ENCODE measurements around the gene SH3RF2. TPM values are rescaled to one million over a fixed set of nuclear protein-coding genes. Genes with fewer than 3 reads are reported as not detected.

The SH3RF2 gene
- total and polyA plus RNA-seq, 2 of the 13 experiments (the other 11 are each of a cell fraction or from before 2014, with no cell fraction given), result 2.6 to 3.7 TPM

GRCh38 chr5:146016764-146017484 is 80.5 kb downstream of the SH3RF2 start:
- peaks cover 6% of the 10 kb centered on the region; the same call in 1 of the 2 replicates for H3K4me1 ChIP-seq (ENCODE audit: insufficient read depth, low read length)
- peaks cover 4 to 13% of the 10 kb centered on the region in 2 experiments; a peak in 4 of 5 replicates for H3K36me3 ChIP-seq (replicated peaks in 1 of 2; ENCODE audit: control insufficient read depth in 1 of 2, insufficient read depth in 2 of 2, low read length in 2 of 2)
- BruUV-seq (replicated peaks), result no TSS peak
- H4K20me1 ChIP-seq (ENCODE audit: insufficient read depth, low read length), result no peaks in the 10 kb centered on the region
- ChIA-PET POLR2A (no interaction called here), CTCF (ENCODE audit: low intra/inter-chr PET ratio, low total read pairs) (no interaction called here)
- peak; percentile 31 for TF ChIP-seq HNRNPK (IDR thresholded peaks at IDR 0.05; ENCODE audit: low read depth, low read length, poor library complexity, severe bottlenecking)
- TF ChIP-seq SMARCC2 (IDR thresholded peaks at IDR 0.05), result no peak
- H3K4me2 ChIP-seq (ENCODE audit: low read depth, low read length), result no peak overlapping the region
- H3K27ac ChIP-seq (ENCODE audit: extremely low read length, insufficient read depth, low read length), result no peak overlapping the region
- no peak overlapping the region for H3K4me3 ChIP-seq (replicated peaks in 1 of 3; ENCODE audit: insufficient read depth in 1 of 3, low read depth in 2 of 3, low read length in 3 of 3)
- WGBS (ENCODE audit: low lambda C conversion rate), result 98% methylated on average over 4 of the region's 4 CpGs
- H3K9me3 ChIP-seq (ENCODE audit: low read length), result no peaks in the 10 kb centered on the region
- FAIRE-seq (no peak), ATAC-seq (no peak), DNase-seq (ENCODE audit: low spot score) (no peak)
- intact Hi-C loops (cut with micrococcal nuclease; ENCODE audit: unreplicated experiment) (no loop called here), in situ Hi-C loops (cut with HindIII; ENCODE audit: extremely low pct_ligation_motif_present, low pct_unique_long_range_greater_than_20kb) (no loop called here)
- no peak overlapping the region for H2AFZ ChIP-seq (ENCODE audit: low read length)
- H3K27me3 ChIP-seq (ENCODE audit: control insufficient read depth in 1 of 2, insufficient read depth in 2 of 2, low read length in 2 of 2), result no peaks in the 10 kb centered on the region
- no peak overlapping the region for H3K9ac ChIP-seq (ENCODE audit: insufficient read depth, low read depth, low read length)
- no peaks in the 10 kb centered on the region for H3K79me2 ChIP-seq (ENCODE audit: insufficient read depth, low read length)

GRCh38 chr5:146018514-146019375 is 82.4 kb downstream of the SH3RF2 start:
- no peaks in the 10 kb centered on the region for H3K79me2 ChIP-seq (ENCODE audit: insufficient read depth, low read length)
- H4K20me1 ChIP-seq (ENCODE audit: insufficient read depth, low read length), result no peaks in the 10 kb centered on the region
- H3K4me2 ChIP-seq (ENCODE audit: low read depth, low read length), result no peak overlapping the region
- H2AFZ ChIP-seq (ENCODE audit: low read length), result no peak overlapping the region
- H3K9ac ChIP-seq (ENCODE audit: insufficient read depth, low read depth, low read length), result no peak overlapping the region
- no peaks in the 10 kb centered on the region for H3K9me3 ChIP-seq (ENCODE audit: low read length)
- H3K4me3 ChIP-seq (replicated peaks in 1 of 3; ENCODE audit: insufficient read depth in 1 of 3, low read depth in 2 of 3, low read length in 3 of 3), result no peak overlapping the region
- ATAC-seq (no peak), DNase-seq (ENCODE audit: low spot score) (no peak), FAIRE-seq (no peak)
- intact Hi-C loops (cut with micrococcal nuclease; ENCODE audit: unreplicated experiment) (no loop called here), in situ Hi-C loops (cut with HindIII; ENCODE audit: extremely low pct_ligation_motif_present, low pct_unique_long_range_greater_than_20kb) (no loop called here)
- 91% methylated on average over 5 of the region's 5 CpGs for WGBS (ENCODE audit: low lambda C conversion rate)
- H3K4me1 ChIP-seq (ENCODE audit: insufficient read depth, low read length), result peaks cover 6% of the 10 kb centered on the region; the same call in 1 of the 2 replicates
- CTCF ChIA-PET (ENCODE audit: low intra/inter-chr PET ratio, low total read pairs), result no interaction called here
- no TSS peak for BruUV-seq (replicated peaks)
- H3K36me3 ChIP-seq (replicated peaks in 1 of 2; ENCODE audit: control insufficient read depth in 1 of 2, insufficient read depth in 2 of 2, low read length in 2 of 2), result peaks cover 4 to 8% of the 10 kb centered on the region in 2 experiments; a peak in 3 of 5 replicates
- H3K27ac ChIP-seq (ENCODE audit: extremely low read length, insufficient read depth, low read length), result no peak overlapping the region
- POLR2A ChIA-PET, result no interaction called here
- H3K27me3 ChIP-seq (ENCODE audit: control insufficient read depth in 1 of 2, insufficient read depth in 2 of 2, low read length in 2 of 2), result no peaks in the 10 kb centered on the region
- TF ChIP-seq ZNF589 (CRISPR knock-in tag; conservative IDR thresholded peaks at IDR 0.05) (no peak), ZSCAN29 (CRISPR knock-in tag; conservative IDR thresholded peaks at IDR 0.05) (no peak), IRX3 (CRISPR knock-in tag; IDR thresholded peaks at IDR 0.05; ENCODE audit: borderline replicate concordance, low read depth) (no peak), ZNF703 (CRISPR knock-in tag; IDR thresholded peaks at IDR 0.05; ENCODE audit: borderline replicate concordance) (no peak), SAP130 (CRISPR knock-in tag; IDR thresholded peaks at IDR 0.05; ENCODE audit: low read depth) (no peak), HNF4A (CRISPR knock-in tag; IDR thresholded peaks at IDR 0.05) (no peak), ZNF432 (CRISPR knock-in tag; IDR thresholded peaks at IDR 0.05; ENCODE audit: borderline replicate concordance) (no peak), ZNF275 (CRISPR knock-in tag; IDR thresholded peaks at IDR 0.05; ENCODE audit: borderline replicate concordance) (no peak), SOX6 (IDR thresholded peaks at IDR 0.05) (no peak), SOX6 (CRISPR knock-in tag; IDR thresholded peaks at IDR 0.05) (no peak), ZNF674 (CRISPR knock-in tag; IDR thresholded peaks at IDR 0.05; ENCODE audit: low read depth) (no peak), U2AF2 (IDR thresholded peaks at IDR 0.05; ENCODE audit: low read depth, low read length) (no peak), ZFP1 (CRISPR knock-in tag; IDR thresholded peaks at IDR 0.05) (no peak), ZNF501 (CRISPR knock-in tag; IDR thresholded peaks at IDR 0.05) (no peak), ASH2L (IDR thresholded peaks at IDR 0.05; ENCODE audit: insufficient read length, low read depth, low read length) (no peak)
